Parathyroid adenoma (tissue), 2 donors: ENCODE results near the gene ZEB2.

Experiments
- H2AFZ ChIP-seq: fragments of 300-600 bp; sonication (generic); one replicate; pipeline ENCODE4 v1.7.0; 2017; ENCODE audit warnings: antibody characterized with exemption, mild to moderate bottlenecking
- H3K27ac ChIP-seq: fragments of 300-600 bp; sonication (generic); one replicate; pipeline ENCODE4 v1.7.0; 2017
- H3K27me3 ChIP-seq: fragments of 300-600 bp; sonication (generic); one replicate; pipeline ENCODE4 v1.7.0; 2017; ENCODE audit warnings: low read length; ENCODE audit not compliant: control insufficient read depth, insufficient read depth
- H3K36me3 ChIP-seq: fragments of 300-600 bp; sonication (generic); one replicate; pipeline ENCODE4 v1.7.0; 2017; ENCODE audit warnings: low read length; ENCODE audit not compliant: control insufficient read depth, insufficient read depth
- H3K4me1 ChIP-seq: fragments of 300-600 bp; sonication (generic); one replicate; pipeline ENCODE4 v1.7.0; 2017; ENCODE audit warnings: control low read depth
- H3K4me2 ChIP-seq: fragments of 300-600 bp; sonication (generic); one replicate; pipeline ENCODE4 v1.7.0; 2017; ENCODE audit warnings: low read length
- H3K4me3 ChIP-seq: fragments of 300-600 bp; sonication (generic); one replicate; pipeline ENCODE4 v1.7.0; 2017; ENCODE audit warnings: low read depth, low read length
- H3K79me2 ChIP-seq: fragments of 300-600 bp; sonication (generic); one replicate; pipeline ENCODE4 v1.7.0; 2017; ENCODE audit warnings: control low read depth
- H3K9ac ChIP-seq: fragments of 300-600 bp; sonication (generic); one replicate; pipeline ENCODE4 v1.7.0; 2017; ENCODE audit warnings: mild to moderate bottlenecking
- H3K9me3 ChIP-seq: fragments of 300-600 bp; sonication (generic); one replicate; pipeline ENCODE4 v1.7.0; 2017; ENCODE audit warnings: low read length; ENCODE audit not compliant: control insufficient read depth
- TF ChIP-seq, protein P1 (sequence below): fragments of 300-600 bp; sonication (generic); IDR thresholded peaks from one replicate; pipeline ENCODE4 v1.7.0; 2017; ENCODE audit warnings: antibody characterized with exemption, mild to moderate bottlenecking
- donor health status: primary hyperparathyroidism.

The ZEB2 gene

DNA sequence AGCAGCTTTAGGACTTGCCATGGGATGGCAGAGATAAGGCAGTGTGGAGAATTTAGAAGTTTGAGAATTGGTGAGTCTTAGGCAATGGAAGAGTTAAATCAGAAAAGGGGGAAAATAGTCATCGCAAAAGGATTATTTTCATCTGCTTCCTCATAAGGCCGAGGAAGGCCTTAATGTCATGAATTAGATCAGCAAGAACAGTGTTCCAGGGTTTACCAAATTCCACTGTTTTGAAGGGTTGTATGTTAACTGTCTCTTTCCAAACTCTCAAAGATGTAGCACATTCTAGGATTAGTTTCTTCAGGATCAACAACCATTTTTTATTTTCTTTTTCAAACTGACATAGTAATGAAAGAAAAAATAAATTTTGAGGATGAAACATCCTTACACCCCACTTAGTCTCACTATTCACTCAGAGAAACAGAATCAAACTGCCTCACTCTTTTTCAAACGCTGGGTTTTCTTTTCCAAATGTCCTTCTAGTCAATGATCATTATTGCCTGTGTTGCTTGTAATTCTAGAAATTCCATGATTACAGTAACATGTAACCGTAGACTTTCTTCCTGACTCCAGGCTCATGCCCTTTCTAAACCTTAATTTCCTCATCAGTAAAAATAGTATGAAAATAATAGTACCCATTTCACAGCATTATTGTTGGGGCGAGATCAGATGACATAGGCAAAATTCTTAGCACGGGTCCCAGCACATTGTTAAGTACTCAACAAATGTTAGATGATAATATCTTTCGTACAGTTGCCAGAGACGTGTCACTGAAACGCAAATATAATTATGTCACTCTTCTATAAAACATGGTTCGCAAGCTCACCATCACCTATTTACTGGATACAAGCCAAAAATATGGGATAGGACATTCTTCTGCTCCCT lies 23.6 kb downstream of the ZEB2 start:
- H3K27me3 ChIP-seq: no peaks in the 10 kb centered on the region
- TF ChIP-seq, protein P1, sequence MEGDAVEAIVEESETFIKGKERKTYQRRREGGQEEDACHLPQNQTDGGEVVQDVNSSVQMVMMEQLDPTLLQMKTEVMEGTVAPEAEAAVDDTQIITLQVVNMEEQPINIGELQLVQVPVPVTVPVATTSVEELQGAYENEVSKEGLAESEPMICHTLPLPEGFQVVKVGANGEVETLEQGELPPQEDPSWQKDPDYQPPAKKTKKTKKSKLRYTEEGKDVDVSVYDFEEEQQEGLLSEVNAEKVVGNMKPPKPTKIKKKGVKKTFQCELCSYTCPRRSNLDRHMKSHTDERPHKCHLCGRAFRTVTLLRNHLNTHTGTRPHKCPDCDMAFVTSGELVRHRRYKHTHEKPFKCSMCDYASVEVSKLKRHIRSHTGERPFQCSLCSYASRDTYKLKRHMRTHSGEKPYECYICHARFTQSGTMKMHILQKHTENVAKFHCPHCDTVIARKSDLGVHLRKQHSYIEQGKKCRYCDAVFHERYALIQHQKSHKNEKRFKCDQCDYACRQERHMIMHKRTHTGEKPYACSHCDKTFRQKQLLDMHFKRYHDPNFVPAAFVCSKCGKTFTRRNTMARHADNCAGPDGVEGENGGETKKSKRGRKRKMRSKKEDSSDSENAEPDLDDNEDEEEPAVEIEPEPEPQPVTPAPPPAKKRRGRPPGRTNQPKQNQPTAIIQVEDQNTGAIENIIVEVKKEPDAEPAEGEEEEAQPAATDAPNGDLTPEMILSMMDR: no peak
- no peaks in the 10 kb centered on the region for H3K4me1 ChIP-seq
- H3K27ac ChIP-seq: no peak overlapping the region
- no peaks in the 10 kb centered on the region for H3K79me2 ChIP-seq
- H2AFZ ChIP-seq: no peak overlapping the region
- no peaks in the 10 kb centered on the region for H3K36me3 ChIP-seq
- H3K4me3 ChIP-seq: no peak overlapping the region
- H3K4me2 ChIP-seq: no peak overlapping the region
- no peak overlapping the region for H3K9ac ChIP-seq
- H3K9me3 ChIP-seq: no peaks in the 10 kb centered on the region

DNA sequence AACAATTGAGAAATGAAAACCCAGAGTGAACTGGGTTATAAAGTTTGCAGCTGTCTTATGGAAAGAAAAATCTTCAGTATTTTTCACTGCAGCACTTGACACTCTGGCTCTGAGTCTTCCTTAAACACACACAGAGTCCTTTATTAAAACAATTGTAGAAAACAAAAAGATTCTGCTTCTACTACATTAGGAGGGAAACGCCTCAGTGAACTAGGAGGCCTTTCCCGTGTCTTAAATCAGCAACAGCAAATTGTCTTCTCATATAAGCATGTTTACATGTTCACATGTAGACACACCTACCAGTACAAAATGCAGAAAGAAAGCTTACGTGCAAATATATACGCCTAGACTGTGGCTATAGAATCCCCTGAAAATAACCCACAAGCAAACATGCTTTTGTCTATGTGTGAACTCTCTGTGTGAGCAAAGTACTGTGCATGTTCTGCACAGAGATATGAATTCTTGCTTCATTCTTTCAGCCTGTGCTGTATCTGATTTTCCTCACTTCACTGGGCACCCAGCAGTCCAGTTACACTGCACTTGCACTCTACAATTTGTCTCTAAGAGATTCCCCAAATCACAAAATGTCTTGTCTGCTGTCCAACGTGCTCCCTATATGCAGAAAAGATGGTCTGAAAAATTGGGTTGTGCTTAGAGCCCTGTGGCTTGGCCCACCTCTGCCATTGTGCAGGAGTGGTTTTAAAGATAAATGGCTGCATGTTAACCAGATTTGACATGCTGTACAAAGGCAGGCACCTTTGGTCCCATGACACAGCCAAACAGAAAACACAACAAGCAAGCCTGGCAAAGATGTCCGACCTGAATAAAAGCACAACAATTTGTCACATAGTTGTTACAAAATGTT lies 24.5 kb downstream of the ZEB2 start:
- Histone ChIP-seq H3K9ac (no peak overlapping the region), H2AFZ (no peak overlapping the region), H3K4me1 (no peaks in the 10 kb centered on the region), H3K36me3 (no peaks in the 10 kb centered on the region), H3K79me2 (no peaks in the 10 kb centered on the region), H3K27ac (no peak overlapping the region), H3K4me2 (no peak overlapping the region), H3K27me3 (no peaks in the 10 kb centered on the region), H3K9me3 (no peaks in the 10 kb centered on the region), H3K4me3 (no peak overlapping the region)
- TF ChIP-seq, protein P1: no peak

DNA sequence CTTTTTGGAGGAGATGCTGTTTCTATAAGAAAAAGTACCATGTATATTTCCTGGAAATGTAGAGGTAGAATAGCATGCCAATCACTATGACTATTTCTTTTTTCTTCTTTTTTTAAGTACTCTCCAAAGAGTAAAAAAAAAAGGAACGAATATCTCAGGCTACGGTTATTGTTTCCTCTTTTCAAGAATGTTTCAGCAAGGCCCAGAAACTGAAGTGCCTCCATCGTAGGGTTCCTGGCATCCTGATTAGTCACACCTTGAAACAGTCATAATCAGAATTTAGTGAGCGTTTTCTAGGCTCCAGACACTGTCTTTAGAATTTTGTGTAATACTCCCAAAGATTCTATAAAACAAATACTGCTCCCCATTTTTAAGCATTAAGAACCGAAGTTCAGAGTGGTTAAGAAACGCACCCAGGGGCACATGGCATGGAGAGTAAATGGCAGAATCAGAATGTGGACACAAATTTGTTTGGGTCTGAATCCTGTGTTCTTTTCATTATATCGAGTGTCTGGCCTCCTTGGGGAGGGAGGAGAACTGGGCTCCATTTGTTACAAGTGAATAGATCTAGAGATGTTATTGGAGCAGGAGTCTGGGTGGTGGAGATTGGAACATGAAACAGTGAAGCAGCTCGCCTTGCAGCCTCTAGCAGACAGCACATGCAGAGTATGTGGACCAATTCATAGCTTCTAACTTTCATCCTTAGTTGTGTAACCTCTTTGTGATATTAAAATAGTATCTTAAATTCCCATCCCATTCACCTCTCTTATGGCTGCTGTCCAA lies 26.7 kb downstream of the ZEB2 start:
- Histone ChIP-seq H3K27me3 (no peaks in the 10 kb centered on the region), H3K36me3 (no peaks in the 10 kb centered on the region), H3K79me2 (no peaks in the 10 kb centered on the region), H3K4me3 (no peak overlapping the region), H3K9me3 (no peaks in the 10 kb centered on the region), H3K9ac (no peak overlapping the region), H3K4me1 (no peaks in the 10 kb centered on the region), H3K4me2 (no peak overlapping the region), H3K27ac (no peak overlapping the region), H2AFZ (no peak overlapping the region)
- TF ChIP-seq, protein P1: no peak

DNA sequence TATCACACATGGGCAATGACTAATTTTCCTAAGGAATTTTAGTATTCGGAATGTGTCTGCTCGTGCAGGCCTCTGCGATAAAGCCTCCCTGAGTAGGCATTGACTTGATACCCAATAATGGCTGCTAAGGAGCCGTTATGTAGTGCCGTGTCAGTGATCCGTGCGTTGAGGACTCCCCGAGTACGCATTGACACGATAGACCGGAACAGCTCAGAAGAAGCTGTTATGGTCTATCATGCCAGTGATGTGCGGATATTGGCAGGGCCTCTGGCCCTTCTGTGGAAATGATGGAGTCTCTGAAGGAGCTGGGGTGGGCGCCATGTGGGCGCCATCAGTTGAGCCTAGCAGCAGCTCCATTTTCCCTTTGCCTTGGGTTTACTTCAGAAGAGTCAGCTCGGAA lies 29.1 kb downstream of the ZEB2 start:
- Histone ChIP-seq H3K4me2 (no peak overlapping the region), H3K36me3 (no peaks in the 10 kb centered on the region), H3K9me3 (no peaks in the 10 kb centered on the region), H2AFZ (no peak overlapping the region), H3K9ac (no peak overlapping the region), H3K4me1 (no peaks in the 10 kb centered on the region), H3K27me3 (no peaks in the 10 kb centered on the region), H3K79me2 (no peaks in the 10 kb centered on the region), H3K4me3 (no peak overlapping the region), H3K27ac (no peak overlapping the region)
- TF ChIP-seq, protein P1: no peak
